Transverse colon (tissue), 4 donors: ENCODE data around the gene OSCAR. TPM values are rescaled to one million over a fixed set of nuclear protein-coding genes. Genes with fewer than 3 reads are reported as not detected.

Experiments used
- DNase-seq: peaks from one replicate; pipeline ENCODE4 v3.0.0-alpha.2; 2019
- H3K27ac ChIP-seq, 4 donors: fragments of 200-600 bp; sonication (generic); 2 replicates each; pipeline ENCODE4 v1.5.1; 2016 to 2018; ENCODE audit warnings: inconsistent platforms in 4 of 4
- H3K27me3 ChIP-seq: fragments of 200-600 bp; sonication (generic); 2 replicates; pipeline ENCODE4 v1.5.1; 2017; ENCODE audit warnings: inconsistent platforms
- H3K36me3 ChIP-seq, 4 donors: fragments of 200-600 bp; sonication (generic); 2 replicates each; pipeline ENCODE4 v1.5.1; 2017 to 2019; ENCODE audit warnings: inconsistent platforms in 4 of 4
- H3K4me1 ChIP-seq, 4 donors: fragments of 200-600 bp; sonication (generic); 2 replicates each; pipeline ENCODE4 v1.5.1; 2017 to 2020; ENCODE audit warnings: inconsistent platforms in 4 of 4
- H3K4me3 ChIP-seq, 4 donors: fragments of 200-600 bp; sonication (generic); 1 replicate in 1 of 4; 2 replicates in 3 of 4; pipeline versions ENCODE4 v1.5.1 to v1.6.1; 2017 to 2019; ENCODE audit warnings: inconsistent platforms in 4 of 4
- H3K9me3 ChIP-seq, 2 donors: fragments of 200-600 bp; sonication (generic); 2 replicates each; pipeline ENCODE4 v1.5.1; 2017 to 2019; ENCODE audit warnings: inconsistent platforms in 2 of 2
- EP300 ChIP-seq: sonication (generic); formaldehyde crosslinking; IDR thresholded peaks from one replicate; pipeline ENCODE4 v1.6.1; 2017; ENCODE audit warnings: antibody characterized with exemption, low read depth
- POLR2A ChIP-seq: fragments of 450-650 bp; IDR thresholded peaks from one replicate; pipeline ENCODE4 v1.6.1; 2016; ENCODE audit warnings: antibody characterized with exemption, mild to moderate bottlenecking, moderate library complexity
- POLR2AphosphoS5 ChIP-seq, 3 donors: sonication (generic); formaldehyde crosslinking; IDR thresholded peaks; one replicate each; pipeline ENCODE4 v1.6.1; 2016; ENCODE audit warnings: antibody characterized with exemption in 3 of 3
- WGBS, 2 donors: methylation state at CpG; one replicate each; pipeline ENCODE4 v1.1.5; 2018; ENCODE audit warnings: low coverage in 1 of 2; 5-methylcytosine and 5-hydroxymethylcytosine counted together
- in situ Hi-C, 4 donors: fragments of 200-750 bp; cut with MboI; loops; one replicate each; pipeline versions ENCODE4 v1.15.0 to v1.15.1; 2017; ENCODE audit warnings: low sequenced_read_pairs in 3 of 4, low pct_ligation_motif_present in 1 of 4, low pct_unique_long_range_greater_than_20kb in 1 of 4
- intact Hi-C: fragments of 100-400 bp; cut with DNase I; formaldehyde crosslinking; loops from one replicate; pipeline ENCODE4 v1.15.1; 2023; ENCODE audit warnings: low total_unique reads
- total RNA-seq, 4 donors: library from RNA; depleted of rRNA; stranded (reverse); fragments of >200 nt; gene quantifications; one replicate each; pipeline ENCODE4 v1.1.0, GENCODE V29; 2016
- TF ChIP-seq, protein P1 (sequence below), 5 experiments: fragments of 200-600 bp in 3 of 5; fragments of 450-650 bp in 2 of 5; sonication (generic) in 3 of 5; IDR thresholded peaks; 1 replicate in 2 of 5; 2 replicates in 3 of 5; pipeline ENCODE4 v1.5.1; 2016 to 2017; ENCODE audit warnings: antibody characterized with exemption in 5 of 5, inconsistent platforms in 3 of 5, mild to moderate bottlenecking in 2 of 5, moderate library complexity in 1 of 5

The OSCAR gene, protein sequence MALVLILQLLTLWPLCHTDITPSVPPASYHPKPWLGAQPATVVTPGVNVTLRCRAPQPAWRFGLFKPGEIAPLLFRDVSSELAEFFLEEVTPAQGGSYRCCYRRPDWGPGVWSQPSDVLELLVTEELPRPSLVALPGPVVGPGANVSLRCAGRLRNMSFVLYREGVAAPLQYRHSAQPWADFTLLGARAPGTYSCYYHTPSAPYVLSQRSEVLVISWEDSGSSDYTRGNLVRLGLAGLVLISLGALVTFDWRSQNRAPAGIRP
- 1 to 10 TPM in 1 of 4 donors, under 1 TPM in 2, not detected in 1; 0.27 to 3.2 (median 0.75) TPM for total RNA-seq

DNA sequence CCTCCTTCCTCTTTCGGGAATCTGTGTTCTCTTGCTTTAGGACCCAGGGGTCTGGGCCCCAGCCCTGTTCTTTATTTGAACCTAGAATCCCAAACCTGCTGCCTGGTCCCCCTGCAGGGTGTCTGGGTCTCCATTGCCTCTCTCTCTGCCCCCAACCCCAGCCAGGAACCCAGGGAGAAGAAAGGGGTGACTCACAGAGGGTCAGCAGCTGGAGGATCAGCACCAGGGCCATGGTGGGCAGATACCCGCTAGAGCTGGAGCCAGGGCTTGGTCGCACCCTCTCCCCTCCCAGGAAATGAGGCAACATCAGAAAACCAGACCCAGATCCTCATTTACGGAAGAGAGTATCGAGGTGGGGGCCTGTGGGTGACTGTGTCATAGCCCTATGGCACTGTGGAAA lies at the start of gene OSCAR:
OSCAR (minus strand) TSS at position 243 of the 400 bp plus-strand sequence; CDS start at position 232, 11 bp downstream.
- 40 to 63% methylated on average over 1 to 5 of the region's 5 CpGs for WGBS, 2 donors
- no peak for DNase-seq

DNA sequence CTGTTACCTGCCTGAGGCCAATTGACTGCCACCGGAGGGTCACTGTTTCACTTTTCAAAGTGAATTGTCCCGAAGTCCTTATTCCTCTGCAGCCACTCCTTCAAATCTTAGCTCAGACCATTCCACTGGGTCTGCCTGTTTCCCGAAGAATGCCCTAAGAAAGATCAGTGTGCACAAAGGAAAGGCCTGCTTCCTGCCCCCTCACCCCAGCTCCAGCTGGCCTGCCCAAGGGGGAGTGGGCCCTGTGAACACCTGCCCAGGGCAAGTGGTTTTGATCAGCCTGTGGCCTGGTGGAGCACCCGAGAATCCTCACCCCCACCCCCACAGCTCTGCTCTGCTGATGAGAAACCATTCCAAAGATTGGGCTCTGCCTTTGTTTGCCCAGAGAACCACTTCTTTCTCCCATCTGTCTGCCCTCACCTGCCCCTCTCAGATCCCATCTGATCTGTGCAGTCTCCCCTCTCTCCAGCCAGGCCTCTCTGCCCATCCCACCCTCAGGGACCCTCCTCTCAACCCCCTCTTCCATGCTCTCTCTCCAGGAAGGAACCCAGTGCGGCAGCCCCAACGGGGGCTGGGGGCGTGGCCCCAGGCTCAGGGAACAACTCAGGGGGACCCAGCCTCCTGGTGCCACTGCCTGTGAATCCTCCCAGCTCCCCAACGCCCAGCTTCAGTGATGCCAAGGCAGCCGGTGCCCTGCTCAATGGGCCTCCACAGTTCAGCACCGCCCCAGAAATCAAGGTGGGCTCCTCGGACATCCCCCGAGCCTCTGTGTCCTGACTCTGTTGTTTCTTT lies 48.6 kb upstream of the OSCAR start:
- DNase-seq, result no peak
- TF ChIP-seq POLR2A (no peak), POLR2AphosphoS5 (IDR thresholded peaks at IDR 0.05) (no peak), EP300 (no peak)
- TF ChIP-seq, protein P1, sequence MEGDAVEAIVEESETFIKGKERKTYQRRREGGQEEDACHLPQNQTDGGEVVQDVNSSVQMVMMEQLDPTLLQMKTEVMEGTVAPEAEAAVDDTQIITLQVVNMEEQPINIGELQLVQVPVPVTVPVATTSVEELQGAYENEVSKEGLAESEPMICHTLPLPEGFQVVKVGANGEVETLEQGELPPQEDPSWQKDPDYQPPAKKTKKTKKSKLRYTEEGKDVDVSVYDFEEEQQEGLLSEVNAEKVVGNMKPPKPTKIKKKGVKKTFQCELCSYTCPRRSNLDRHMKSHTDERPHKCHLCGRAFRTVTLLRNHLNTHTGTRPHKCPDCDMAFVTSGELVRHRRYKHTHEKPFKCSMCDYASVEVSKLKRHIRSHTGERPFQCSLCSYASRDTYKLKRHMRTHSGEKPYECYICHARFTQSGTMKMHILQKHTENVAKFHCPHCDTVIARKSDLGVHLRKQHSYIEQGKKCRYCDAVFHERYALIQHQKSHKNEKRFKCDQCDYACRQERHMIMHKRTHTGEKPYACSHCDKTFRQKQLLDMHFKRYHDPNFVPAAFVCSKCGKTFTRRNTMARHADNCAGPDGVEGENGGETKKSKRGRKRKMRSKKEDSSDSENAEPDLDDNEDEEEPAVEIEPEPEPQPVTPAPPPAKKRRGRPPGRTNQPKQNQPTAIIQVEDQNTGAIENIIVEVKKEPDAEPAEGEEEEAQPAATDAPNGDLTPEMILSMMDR (IDR thresholded peaks at IDR 0.05), result no peak
- Histone ChIP-seq H3K4me1 (peaks cover 0 to 3% (median 0%) of the 10 kb centered on the region in 4 donors), H3K9me3 (no peaks in the 10 kb centered on the region), H3K4me3 (no peak overlapping the region), H3K36me3 (peaks cover 4 to 73% (median 37%) of the 10 kb centered on the region in 4 donors), H3K27me3 (no peaks in the 10 kb centered on the region), H3K27ac (no peak overlapping the region)
- intact Hi-C loops (no loop called here), in situ Hi-C loops (no loop called here)
- WGBS, 2 donors, result 87 to 100% methylated on average over 1 to 12 of the region's 12 CpGs

More for the DNA sequence above, at the start of gene OSCAR:
- no peak for TF ChIP-seq POLR2A
- TF ChIP-seq, protein P1 (IDR thresholded peaks at IDR 0.05), result no peak
- Histone ChIP-seq H3K27me3 (no peaks in the 10 kb centered on the region), H3K9me3 (no peaks in the 10 kb centered on the region), H3K4me1 (peaks cover 6 to 37% (median 16%) of the 10 kb centered on the region in 4 donors), H3K27ac (no peak within 1 kb of the TSS), H3K36me3 (no peaks in the 10 kb centered on the region), H3K4me3 (no peak within 1 kb of the TSS)
- intact Hi-C loops (no loop called here), in situ Hi-C loops (no loop called here)

DNA sequence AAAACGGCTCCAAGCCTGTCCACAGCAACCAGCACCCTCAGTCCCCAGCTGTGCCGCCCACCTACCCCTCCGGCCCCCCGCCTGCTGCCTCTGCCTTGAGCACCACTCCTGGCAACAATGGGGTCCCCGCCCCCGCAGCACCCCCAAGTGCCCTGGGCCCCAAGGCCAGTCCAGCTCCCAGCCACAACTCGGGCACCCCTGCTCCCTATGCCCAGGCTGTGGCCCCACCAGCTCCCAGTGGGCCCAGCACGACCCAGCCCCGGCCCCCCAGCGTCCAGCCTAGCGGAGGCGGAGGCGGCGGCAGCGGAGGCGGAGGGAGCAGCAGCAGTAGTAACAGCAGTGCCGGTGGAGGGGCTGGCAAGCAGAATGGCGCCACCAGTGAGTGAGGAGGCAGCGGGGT lies 47.6 kb upstream of the OSCAR start:
- Histone ChIP-seq H3K4me1 (no peaks in the 10 kb centered on the region), H3K4me3 (no peak overlapping the region), H3K27ac (no peak overlapping the region), H3K9me3 (no peaks in the 10 kb centered on the region), H3K27me3 (no peaks in the 10 kb centered on the region), H3K36me3 (peaks cover 4 to 73% (median 38%) of the 10 kb centered on the region in 4 donors)
- intact Hi-C loops, result no loop called here
- 83% methylated on average over 18 of the region's 19 CpGs; no CpG with 5 or more reads in 1 of the 2 donors for WGBS, 2 donors
- no peak for DNase-seq
- TF ChIP-seq EP300, result no peak
- TF ChIP-seq POLR2AphosphoS5 (IDR thresholded peaks at IDR 0.05), result no peak
- TF ChIP-seq, protein P1 (IDR thresholded peaks at IDR 0.05), result no peak
- no peak for TF ChIP-seq POLR2A
- in situ Hi-C loops, result no loop called here

DNA sequence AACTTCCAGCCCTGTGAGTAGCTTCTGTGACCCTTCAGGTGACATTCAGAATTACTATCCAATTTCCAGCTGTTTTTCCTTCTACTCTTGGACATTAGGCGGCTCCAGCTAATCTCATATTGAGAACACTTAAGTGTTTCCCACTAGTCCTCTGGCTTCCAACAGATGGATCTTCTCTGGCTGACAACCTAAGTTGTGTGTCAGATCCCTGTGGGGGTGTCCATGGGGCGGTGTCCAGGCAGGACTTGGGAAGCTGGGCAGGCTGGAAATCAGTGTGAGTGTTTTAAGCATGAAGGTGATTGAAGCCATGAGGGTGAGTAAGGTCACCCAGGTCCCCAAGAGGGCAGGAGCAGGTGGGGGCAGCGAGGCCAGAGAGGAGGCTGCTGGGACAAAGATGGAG lies 47.1 kb upstream of the OSCAR start:
- in situ Hi-C loops (no loop called here), intact Hi-C loops (no loop called here)
- Histone ChIP-seq H3K4me1 (no peaks in the 10 kb centered on the region), H3K27ac (no peak overlapping the region), H3K36me3 (peaks cover 4 to 72% (median 38%) of the 10 kb centered on the region in 4 donors), H3K4me3 (no peak overlapping the region), H3K27me3 (no peaks in the 10 kb centered on the region), H3K9me3 (no peaks in the 10 kb centered on the region)
- no peak for DNase-seq
- WGBS, 2 donors, result 64% methylated on average over 3 of the region's 3 CpGs; no CpG with 5 or more reads in 1 of the 2 donors
- TF ChIP-seq EP300 (no peak), POLR2AphosphoS5 (IDR thresholded peaks at IDR 0.05) (peak in 2 of 3 donors; percentile 54 to 65)
